Stimulated activated CD4-positive, alpha-beta T cell treated with anti-CD3 and anti-CD28 coated beads, Interleukin-2, amount 100 ng/mL, for 4 hours (primary cell): Measurements from ENCODE around the gene GCNT2.
"Not testable (repeated sequence)": the region's sequence is repeated elsewhere in the genome, so short reads cannot be mapped to it uniquely, and the experiment has no call there.

Experiments used
- DNase-seq: peaks from one replicate; pipeline ENCODE4 v3.0.0-alpha.2; 2020; ENCODE audit warnings: low read depth

GCNT2 gene

GRCh38 chr6:10580570-10580969 is 59.4 kb downstream of the GCNT2 start:
- no peak for DNase-seq

GRCh38 chr6:10581402-10581801 is 60.3 kb downstream of the GCNT2 start:
- DNase-seq: not testable (repeated sequence)

GRCh38 chr6:10582774-10583508 is 61.8 kb downstream of the GCNT2 start:
- no peak for DNase-seq

- DNase-seq: no peak
Measured at GRCh38 chr6:10583509-10583901, 62.4 kb downstream of the GCNT2 start.

GRCh38 chr6:10584607-10585006 is 63.5 kb downstream of the GCNT2 start:
- DNase-seq: no peak

GRCh38 chr6:10585209-10585845 is 64.2 kb downstream of the GCNT2 start:
- DNase-seq: no peak

- no peak for DNase-seq
Measured at GRCh38 chr6:10586302-10586701, 65.2 kb downstream of the GCNT2 start.

GRCh38 chr6:10587656-10588406 is 66.7 kb downstream of the GCNT2 start:
- no peak for DNase-seq

GRCh38 chr6:10588562-10589428 is 67.6 kb downstream of the GCNT2 start:
- DNase-seq: no peak

- DNase-seq: no peak
Measured at GRCh38 chr6:10589429-10589727, 68.2 kb downstream of the GCNT2 start.

GRCh38 chr6:10589983-10590382 is 68.8 kb downstream of the GCNT2 start:
- DNase-seq: no peak

- DNase-seq: no peak
Measured at GRCh38 chr6:10591422-10592160, 70.4 kb downstream of the GCNT2 start.

GRCh38 chr6:10595731-10596664 is 74.8 kb downstream of the GCNT2 start:
- DNase-seq: no peak

GRCh38 chr6:10597499-10598001 is 76.4 kb downstream of the GCNT2 start:
- DNase-seq: no peak

GRCh38 chr6:10598084-10598960 is 77.2 kb downstream of the GCNT2 start:
- DNase-seq: no peak

GRCh38 chr6:10599046-10599445 is 77.9 kb downstream of the GCNT2 start:
- DNase-seq: no peak

- not testable (repeated sequence) for DNase-seq
Measured at GRCh38 chr6:10600681-10601080, 79.5 kb downstream of the GCNT2 start.

- DNase-seq: no peak
Measured at GRCh38 chr6:10603219-10603618, 82.1 kb downstream of the GCNT2 start.

- DNase-seq: no peak
Measured at GRCh38 chr6:10609038-10609437, 87.9 kb downstream of the GCNT2 start.
